ENCODE results near the gene OXSM. TPM values are rescaled to one million over a fixed set of nuclear protein-coding genes. Genes with fewer than 3 reads are reported as not detected.

OXSM gene
- total RNA-seq, 1 experiment from 2014 or later = 0.28 TPM

DNA sequence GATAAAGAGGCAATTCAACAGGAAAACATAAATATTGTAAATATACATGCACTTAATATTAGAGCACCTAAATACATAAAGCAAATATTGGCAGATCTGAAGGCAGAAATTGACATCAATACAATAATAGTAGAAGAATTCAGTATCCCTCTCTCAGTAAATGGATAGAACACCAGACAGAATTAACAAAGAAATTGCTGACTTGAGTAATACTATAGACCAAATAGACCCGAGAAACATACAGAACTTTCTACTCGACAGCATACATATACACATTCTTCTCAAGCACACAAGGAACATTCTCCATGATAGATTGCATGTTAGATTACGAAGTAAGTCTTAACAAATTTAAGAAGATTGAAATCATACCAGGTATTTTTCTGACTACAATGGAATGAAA, 50.2 kb downstream of the OXSM start:
- BruUV-seq (replicated peaks) = no TSS peak
- no peaks in the 10 kb centered on the region for H3K9me3 ChIP-seq (ENCODE audit: control insufficient read depth, insufficient read depth, low read depth, low read length)
- POLR2A ChIA-PET = no interaction called here
- no peak overlapping the region for H3K27ac ChIP-seq (ENCODE audit: low read length)
- H3K4me1 ChIP-seq (ENCODE audit: control insufficient read depth, insufficient read depth, low read length) = no peaks in the 10 kb centered on the region
- intact Hi-C loops (cut with micrococcal nuclease; ENCODE audit: unreplicated experiment) (loop anchor here (10.0 kb wide), 1 partner anchor 875 kb away; no protein-coding TSS in a partner anchor), in situ Hi-C loops (cut with HindIII; ENCODE audit: low pct_unique_long_range_greater_than_20kb, low sequenced_read_pairs) (no loop called here)
- DNase-seq (ENCODE audit: low read depth, low spot score) (no peak), ATAC-seq (no peak)
- no peak for TF ChIP-seq POLR2AphosphoS5 (IDR thresholded peaks at IDR 0.05; ENCODE audit: low read depth, low read length)
- TF ChIP-seq CTCF (IDR thresholded peaks at IDR 0.05) = no peak
- no peak for TF ChIP-seq TCF7L2 (IDR thresholded peaks at IDR 0.05; ENCODE audit: low read depth, low read length)
- TF ChIP-seq, protein P1, sequence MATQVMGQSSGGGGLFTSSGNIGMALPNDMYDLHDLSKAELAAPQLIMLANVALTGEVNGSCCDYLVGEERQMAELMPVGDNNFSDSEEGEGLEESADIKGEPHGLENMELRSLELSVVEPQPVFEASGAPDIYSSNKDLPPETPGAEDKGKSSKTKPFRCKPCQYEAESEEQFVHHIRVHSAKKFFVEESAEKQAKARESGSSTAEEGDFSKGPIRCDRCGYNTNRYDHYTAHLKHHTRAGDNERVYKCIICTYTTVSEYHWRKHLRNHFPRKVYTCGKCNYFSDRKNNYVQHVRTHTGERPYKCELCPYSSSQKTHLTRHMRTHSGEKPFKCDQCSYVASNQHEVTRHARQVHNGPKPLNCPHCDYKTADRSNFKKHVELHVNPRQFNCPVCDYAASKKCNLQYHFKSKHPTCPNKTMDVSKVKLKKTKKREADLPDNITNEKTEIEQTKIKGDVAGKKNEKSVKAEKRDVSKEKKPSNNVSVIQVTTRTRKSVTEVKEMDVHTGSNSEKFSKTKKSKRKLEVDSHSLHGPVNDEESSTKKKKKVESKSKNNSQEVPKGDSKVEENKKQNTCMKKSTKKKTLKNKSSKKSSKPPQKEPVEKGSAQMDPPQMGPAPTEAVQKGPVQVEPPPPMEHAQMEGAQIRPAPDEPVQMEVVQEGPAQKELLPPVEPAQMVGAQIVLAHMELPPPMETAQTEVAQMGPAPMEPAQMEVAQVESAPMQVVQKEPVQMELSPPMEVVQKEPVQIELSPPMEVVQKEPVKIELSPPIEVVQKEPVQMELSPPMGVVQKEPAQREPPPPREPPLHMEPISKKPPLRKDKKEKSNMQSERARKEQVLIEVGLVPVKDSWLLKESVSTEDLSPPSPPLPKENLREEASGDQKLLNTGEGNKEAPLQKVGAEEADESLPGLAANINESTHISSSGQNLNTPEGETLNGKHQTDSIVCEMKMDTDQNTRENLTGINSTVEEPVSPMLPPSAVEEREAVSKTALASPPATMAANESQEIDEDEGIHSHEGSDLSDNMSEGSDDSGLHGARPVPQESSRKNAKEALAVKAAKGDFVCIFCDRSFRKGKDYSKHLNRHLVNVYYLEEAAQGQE (IDR thresholded peaks at IDR 0.05; ENCODE audit: insufficient read depth in 1 of 2, low read depth in 2 of 2, low read length in 1 of 2) = no peak
- TF ChIP-seq SIN3A (IDR thresholded peaks at IDR 0.05; ENCODE audit: borderline replicate concordance, insufficient read depth, low read depth, low read length) = no peak
- no peak overlapping the region for H3K4me3 ChIP-seq (ENCODE audit: low read depth in 2 of 2, low read length in 2 of 2)
- no peaks in the 10 kb centered on the region for H3K36me3 ChIP-seq (ENCODE audit: control insufficient read depth, insufficient read depth, low read length)
- CTCF ChIA-PET = no interaction called here
- H3K27me3 ChIP-seq (ENCODE audit: control insufficient read depth, insufficient read depth, low read length) = no peaks in the 10 kb centered on the region

DNA sequence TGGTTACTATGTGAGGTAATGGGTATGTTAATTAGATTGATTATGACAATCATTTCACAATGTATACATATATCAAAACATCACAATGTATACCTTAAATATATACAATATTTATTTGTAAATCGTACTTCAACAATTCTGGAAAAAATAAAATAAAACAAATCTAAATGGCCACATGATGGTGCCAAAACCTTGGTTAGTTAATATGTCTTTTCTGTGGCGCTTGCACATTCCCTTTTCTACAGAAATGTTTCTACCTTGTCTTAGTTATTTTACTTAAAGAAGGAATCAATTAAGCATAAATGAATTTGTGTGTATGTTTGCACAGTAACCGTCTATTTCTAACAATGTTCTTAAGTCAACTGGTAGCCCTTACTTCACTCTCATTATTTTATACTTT, 53.4 kb downstream of the OXSM start:
- Histone ChIP-seq H3K4me1 (ENCODE audit: control insufficient read depth, insufficient read depth, low read length) (no peaks in the 10 kb centered on the region), H3K27ac (ENCODE audit: low read length) (no peak overlapping the region), H3K9me3 (ENCODE audit: control insufficient read depth, insufficient read depth, low read depth, low read length) (no peaks in the 10 kb centered on the region), H3K27me3 (ENCODE audit: control insufficient read depth, insufficient read depth, low read length) (peaks cover 2% of the 10 kb centered on the region; the same call in 1 of the 2 replicates), H3K4me3 (ENCODE audit: low read depth in 2 of 2, low read length in 2 of 2) (no peak overlapping the region), H3K36me3 (ENCODE audit: control insufficient read depth, insufficient read depth, low read length) (no peaks in the 10 kb centered on the region)
- no peak for ATAC-seq
- TF ChIP-seq, protein P1 (IDR thresholded peaks at IDR 0.05; ENCODE audit: insufficient read depth in 1 of 2, low read depth in 2 of 2, low read length in 1 of 2) = no peak
- peak; percentile 6; the same call in 1 of the 2 replicates for TF ChIP-seq CTCF (IDR thresholded peaks at IDR 0.05)
- DNase-seq (ENCODE audit: low read depth, low spot score) = no peak
- BruUV-seq (replicated peaks) = no TSS peak
- in situ Hi-C loops (cut with HindIII; ENCODE audit: low pct_unique_long_range_greater_than_20kb, low sequenced_read_pairs) = no loop called here
- CTCF ChIA-PET = no interaction called here
- POLR2A ChIA-PET = no interaction called here
- intact Hi-C loops (cut with micrococcal nuclease; ENCODE audit: unreplicated experiment) = loop anchor here (10.0 kb wide), 1 partner anchor 871 kb away; no protein-coding TSS in a partner anchor

Other genes starting within 250 kb of the OXSM start
- 63.1 TPM for gene TOP2B, start 125.2 kb upstream of the OXSM start, total RNA-seq (2021; ENCODE audit: unreplicated experiment)
- 14.6 TPM for gene NGLY1, start 6.6 kb upstream of the OXSM start, total RNA-seq (2021; ENCODE audit: unreplicated experiment)

All from Panc1 (cell line).